Mesendoderm (in vitro differentiated cells): ENCODE measurements around the gene DOCK2.

ENCODE experiments used
- DNase-seq: peaks from one replicate; pipeline ENCODE4 v3.0.0; 2013
- H2AK5ac ChIP-seq: 2 replicates; pipeline ENCODE4 v1.6.1; 2013; ENCODE audit warnings: low read length, inconsistent platforms
- H2BK120ac ChIP-seq: 2 replicates; pipeline ENCODE4 v1.6.1; 2013; ENCODE audit warnings: low read depth, mild to moderate bottlenecking, low read length, moderate library complexity, mixed read lengths
- H2BK15ac ChIP-seq: replicated peaks from 2 replicates; pipeline ENCODE4 v1.6.1; 2013; ENCODE audit warnings: low read depth, mild to moderate bottlenecking, moderate library complexity
- H2BK5ac ChIP-seq: 2 replicates; pipeline ENCODE4 v1.6.1; 2013; ENCODE audit warnings: low read length, inconsistent platforms
- H3K18ac ChIP-seq: 2 replicates; pipeline ENCODE4 v1.6.1; 2013; ENCODE audit warnings: mild to moderate bottlenecking, low read length, mixed read lengths
- H3K23ac ChIP-seq: one replicate; pipeline ENCODE4 v1.6.1; 2013; ENCODE audit warnings: low read length
- H3K27ac ChIP-seq: 2 replicates; pipeline ENCODE4 v1.5.1; 2013; ENCODE audit warnings: low read depth, mild to moderate bottlenecking, inconsistent platforms, low read length, moderate library complexity
- H3K27me3 ChIP-seq: 2 replicates; pipeline ENCODE4 v1.6.1; 2013; ENCODE audit warnings: low read length, control low read depth, mild to moderate bottlenecking, inconsistent platforms; ENCODE audit not compliant: insufficient read depth, poor library complexity
- H3K36me3 ChIP-seq: 2 replicates; pipeline ENCODE4 v1.6.1; 2013; ENCODE audit warnings: low read length, inconsistent platforms; ENCODE audit not compliant: control insufficient read depth, insufficient read depth
- H3K4ac ChIP-seq: one replicate; pipeline ENCODE4 v1.6.1; 2013; ENCODE audit warnings: low read depth, mild to moderate bottlenecking, low read length, moderate library complexity
- H3K4me1 ChIP-seq: 2 replicates; pipeline ENCODE4 v1.6.1; 2013; ENCODE audit warnings: low read depth, low read length, inconsistent platforms; ENCODE audit not compliant: control insufficient read depth
- H3K4me2 ChIP-seq: 2 replicates; pipeline ENCODE4 v1.6.1; 2013; ENCODE audit warnings: low read length
- H3K4me3 ChIP-seq: 2 replicates; pipeline ENCODE4 v1.5.1; 2013; ENCODE audit warnings: mild to moderate bottlenecking, low read length
- H3K56ac ChIP-seq: one replicate; pipeline ENCODE4 v1.6.1; 2013; ENCODE audit warnings: low read length
- H3K79me1 ChIP-seq: 2 replicates; pipeline ENCODE4 v1.6.1; 2013; ENCODE audit warnings: low read length, inconsistent platforms
- H3K79me2 ChIP-seq: 2 replicates; pipeline ENCODE4 v1.6.1; 2013; ENCODE audit warnings: mild to moderate bottlenecking, low read length; ENCODE audit not compliant: control insufficient read depth, insufficient read depth
- H3K9ac ChIP-seq: 2 replicates; pipeline ENCODE4 v1.6.1; 2013; ENCODE audit warnings: low read length, inconsistent platforms
- H4K5ac ChIP-seq: one replicate; pipeline ENCODE4 v1.6.1; 2013; ENCODE audit warnings: low read length
- H4K8ac ChIP-seq: one replicate; pipeline ENCODE4 v1.6.1; 2013; ENCODE audit warnings: low read depth, mild to moderate bottlenecking, control low read depth, low read length, moderate library complexity
- WGBS: extraction: QIAGEN DNeasy Blood & Tissue Kit; methylation state at CpG from one replicate; pipeline ENCODE4 v1.1.7; 2013; ENCODE audit warnings: low lambda C conversion rate, missing lambda C conversion rate; ENCODE audit not compliant: insufficient coverage; ENCODE audit errors: extremely low coverage; 5-methylcytosine and 5-hydroxymethylcytosine counted together

Gene DOCK2

DNA sequence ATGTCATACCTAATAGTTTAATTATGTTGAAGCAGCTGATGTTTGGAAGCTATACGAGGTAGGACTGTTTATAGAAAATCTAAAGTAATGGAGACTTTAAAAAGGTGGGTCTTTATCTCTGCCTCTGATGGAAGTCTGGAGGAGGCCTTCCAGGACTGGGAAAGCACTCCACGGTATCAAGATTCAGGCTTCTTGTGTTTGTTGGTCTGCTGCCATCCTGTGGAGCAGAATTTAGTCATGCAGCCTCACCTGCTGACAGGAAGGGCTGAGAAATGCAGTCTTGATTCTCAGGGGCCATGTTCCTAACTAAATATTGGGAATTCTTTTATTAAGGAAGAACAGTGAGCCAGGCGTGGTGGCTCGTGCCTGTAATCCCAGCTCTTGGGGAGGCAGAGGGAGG is 37.6 kb upstream of the DOCK2 start:
- H3K4me3 ChIP-seq, result no peak overlapping the region
- H3K27ac ChIP-seq, result no peak overlapping the region
- H3K27me3 ChIP-seq, result no peaks in the 10 kb centered on the region
- no peaks in the 10 kb centered on the region for H3K79me1 ChIP-seq
- H3K4me1 ChIP-seq, result no peaks in the 10 kb centered on the region
- H4K5ac ChIP-seq, result no peak overlapping the region
- no peak overlapping the region for H3K23ac ChIP-seq
- H2BK120ac ChIP-seq, result no peak overlapping the region
- H3K18ac ChIP-seq, result no peak overlapping the region
- no peak overlapping the region for H2AK5ac ChIP-seq
- WGBS, result no CpG with 5 or more reads among the region's 4 CpGs
- H3K9ac ChIP-seq, result no peak overlapping the region
- DNase-seq, result peak; percentile 67
- H3K4me2 ChIP-seq, result no peak overlapping the region
- no peaks in the 10 kb centered on the region for H3K79me2 ChIP-seq
- H4K8ac ChIP-seq, result no peak overlapping the region
- peaks cover 1% of the 10 kb centered on the region for H3K36me3 ChIP-seq
- no peak overlapping the region for H2BK5ac ChIP-seq
- no peak overlapping the region for H3K56ac ChIP-seq
- no peak overlapping the region for H2BK15ac ChIP-seq
- no peak overlapping the region for H3K4ac ChIP-seq

DNA sequence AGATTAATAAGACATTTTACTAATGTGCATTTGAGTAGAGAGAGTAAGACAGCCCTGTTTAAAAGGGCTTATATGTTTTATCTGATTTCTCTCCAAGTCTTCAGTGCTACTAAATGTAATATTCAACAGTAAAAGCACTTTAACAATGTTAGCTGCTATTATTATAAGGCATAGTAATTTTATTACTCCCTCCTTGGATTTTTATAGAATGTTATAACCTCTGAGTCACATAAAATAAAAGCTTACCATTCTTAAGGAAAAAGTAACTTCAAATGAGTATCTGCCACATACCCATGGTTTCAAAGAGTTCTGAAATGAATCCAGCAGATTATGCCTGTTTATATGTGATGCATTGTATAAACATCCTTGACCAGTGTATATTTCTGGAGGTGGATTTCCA is 34.5 kb upstream of the DOCK2 start:
- Histone ChIP-seq H3K27me3 (no peaks in the 10 kb centered on the region), H3K9ac (no peak overlapping the region), H3K79me1 (no peaks in the 10 kb centered on the region), H2BK5ac (no peak overlapping the region), H3K27ac (no peak overlapping the region), H3K4me3 (no peak overlapping the region), H3K18ac (no peak overlapping the region), H4K8ac (no peak overlapping the region), H3K4ac (no peak overlapping the region), H3K36me3 (peaks cover 1% of the 10 kb centered on the region), H3K79me2 (no peaks in the 10 kb centered on the region), H4K5ac (no peak overlapping the region), H3K56ac (no peak overlapping the region), H3K4me1 (no peaks in the 10 kb centered on the region), H2BK15ac (no peak overlapping the region), H2BK120ac (no peak overlapping the region), H3K4me2 (no peak overlapping the region), H3K23ac (no peak overlapping the region), H2AK5ac (no peak overlapping the region)
- DNase-seq, result no peak

DNA sequence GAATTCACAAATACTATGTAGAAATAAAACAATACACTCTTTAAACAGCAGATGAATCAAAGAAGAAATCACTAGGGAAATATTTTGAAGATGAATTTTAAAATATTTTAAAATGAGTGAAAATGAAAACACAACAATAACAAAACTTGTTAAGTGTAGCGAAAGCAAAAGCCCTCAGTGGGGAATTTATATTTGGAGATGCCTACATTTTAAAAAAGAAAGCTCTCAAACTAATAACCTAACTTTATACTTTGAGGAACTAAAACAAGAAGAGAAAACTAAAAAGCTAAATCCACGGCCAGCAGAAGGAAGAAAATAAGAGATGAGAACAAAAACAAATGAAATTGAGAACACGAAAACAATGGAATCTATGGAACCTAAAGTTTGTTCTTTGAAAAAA is 30.8 kb upstream of the DOCK2 start:
- Histone ChIP-seq H3K27ac (no peak overlapping the region), H3K27me3 (no peaks in the 10 kb centered on the region), H3K4me3 (no peak overlapping the region), H2BK5ac (no peak overlapping the region), H2BK15ac (no peak overlapping the region), H3K79me1 (no peaks in the 10 kb centered on the region), H3K36me3 (peaks cover 1% of the 10 kb centered on the region), H4K8ac (no peak overlapping the region), H3K9ac (no peak overlapping the region), H3K56ac (no peak overlapping the region), H3K4me2 (no peak overlapping the region), H2AK5ac (no peak overlapping the region), H3K18ac (no peak overlapping the region), H3K23ac (no peak overlapping the region), H4K5ac (no peak overlapping the region), H3K79me2 (no peaks in the 10 kb centered on the region), H3K4me1 (no peaks in the 10 kb centered on the region), H3K4ac (no peak overlapping the region), H2BK120ac (no peak overlapping the region)
- no peak for DNase-seq
- WGBS, result no CpG with 5 or more reads among the region's 3 CpGs

DNA sequence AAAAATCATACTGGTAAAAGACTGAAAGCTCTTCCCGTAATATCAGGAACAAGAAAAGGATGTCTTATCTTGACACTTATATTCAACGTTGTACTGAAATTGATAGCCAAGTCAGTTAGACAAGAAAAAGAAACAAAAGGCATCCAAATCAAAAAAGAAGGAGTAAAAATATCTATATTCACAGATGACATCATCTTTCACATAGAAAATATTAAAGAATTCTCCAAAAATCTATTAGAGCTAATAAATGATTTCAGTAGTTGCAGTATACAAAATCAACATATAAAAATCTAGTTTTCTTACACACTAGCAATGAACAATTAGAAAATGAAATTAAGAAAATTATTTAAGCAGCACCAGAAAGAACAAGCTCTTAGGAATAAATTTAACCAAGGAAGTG is 29.2 kb upstream of the DOCK2 start:
- Histone ChIP-seq H3K4ac (no peak overlapping the region), H3K79me2 (no peaks in the 10 kb centered on the region), H3K4me1 (no peaks in the 10 kb centered on the region), H3K4me3 (no peak overlapping the region), H4K5ac (no peak overlapping the region), H3K27me3 (no peaks in the 10 kb centered on the region), H3K56ac (no peak overlapping the region), H3K27ac (no peak overlapping the region), H2BK5ac (no peak overlapping the region), H3K79me1 (no peaks in the 10 kb centered on the region), H3K36me3 (no peaks in the 10 kb centered on the region), H3K18ac (no peak overlapping the region), H3K9ac (no peak overlapping the region), H4K8ac (no peak overlapping the region), H3K4me2 (no peak overlapping the region), H2BK15ac (no peak overlapping the region), H3K23ac (no peak overlapping the region), H2BK120ac (no peak overlapping the region), H2AK5ac (no peak overlapping the region)
- no CpG with 5 or more reads among the region's 2 CpGs for WGBS
- DNase-seq, result no peak

DNA sequence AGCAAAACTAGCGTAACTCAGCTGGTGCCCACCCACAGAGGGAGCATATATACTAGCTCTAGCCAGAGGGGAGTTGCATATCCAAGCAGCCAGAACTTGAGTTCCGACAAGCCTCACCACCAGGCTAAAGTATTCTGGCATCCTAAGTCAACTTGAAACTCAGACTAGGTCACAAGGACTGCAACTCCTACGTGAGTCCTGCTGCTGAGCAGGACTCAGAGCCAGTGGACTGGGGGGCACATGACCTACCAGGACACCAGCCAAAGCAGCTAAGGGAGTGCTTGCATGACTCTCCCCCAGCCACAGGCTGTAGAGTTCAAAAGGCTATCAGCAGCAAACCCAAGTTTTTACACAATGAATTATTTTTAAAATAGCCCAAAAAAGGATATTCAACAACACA is 27.4 kb upstream of the DOCK2 start:
- Histone ChIP-seq H3K27ac (no peak overlapping the region), H3K36me3 (no peaks in the 10 kb centered on the region), H3K79me2 (no peaks in the 10 kb centered on the region), H3K79me1 (no peaks in the 10 kb centered on the region), H4K5ac (no peak overlapping the region), H2BK5ac (no peak overlapping the region), H2AK5ac (no peak overlapping the region), H3K23ac (no peak overlapping the region), H3K27me3 (no peaks in the 10 kb centered on the region), H4K8ac (no peak overlapping the region), H3K9ac (no peak overlapping the region), H3K4ac (no peak overlapping the region), H3K4me2 (no peak overlapping the region), H3K4me1 (no peaks in the 10 kb centered on the region), H3K18ac (no peak overlapping the region), H3K4me3 (no peak overlapping the region), H3K56ac (no peak overlapping the region), H2BK15ac (no peak overlapping the region), H2BK120ac (no peak overlapping the region)
- WGBS, result no CpG with 5 or more reads among the region's 3 CpGs
- no peak for DNase-seq

DNA sequence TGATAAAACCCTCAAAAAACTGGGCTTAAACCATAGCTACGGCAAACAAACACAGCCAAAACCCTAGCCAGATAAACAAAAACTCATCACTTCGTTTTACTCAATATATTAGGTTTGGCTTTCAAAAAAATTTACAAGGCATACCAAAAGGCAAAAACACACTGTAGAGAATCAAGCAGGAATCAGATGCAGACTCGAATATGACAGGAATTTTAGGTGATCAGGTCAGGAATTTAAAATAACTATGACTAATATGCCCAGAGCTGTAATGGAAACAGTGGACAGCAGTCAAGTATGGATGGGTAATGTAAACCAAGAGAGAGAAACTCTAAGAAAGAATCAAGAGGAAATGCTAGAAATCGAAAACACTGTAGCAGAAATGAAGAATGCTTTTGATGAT is 26.5 kb upstream of the DOCK2 start:
- Histone ChIP-seq H3K9ac (no peak overlapping the region), H3K4me3 (no peak overlapping the region), H3K79me1 (no peaks in the 10 kb centered on the region), H3K27ac (no peak overlapping the region), H3K79me2 (no peaks in the 10 kb centered on the region), H4K8ac (no peak overlapping the region), H3K36me3 (no peaks in the 10 kb centered on the region), H3K27me3 (no peaks in the 10 kb centered on the region), H3K18ac (no peak overlapping the region), H2BK15ac (no peak overlapping the region), H2AK5ac (no peak overlapping the region), H4K5ac (no peak overlapping the region), H3K23ac (no peak overlapping the region), H3K4me1 (no peaks in the 10 kb centered on the region), H3K4me2 (no peak overlapping the region), H2BK5ac (no peak overlapping the region), H3K56ac (no peak overlapping the region), H2BK120ac (no peak overlapping the region), H3K4ac (no peak overlapping the region)
- WGBS, result 100% methylated on average over 2 of the region's 4 CpGs
- no peak for DNase-seq
